SH-SY5Y (cell line): Measurements from ENCODE around the gene TIMM17B.

Experiments used
- GATA2 ChIP-seq: IDR thresholded peaks from 2 replicates; pipeline ENCODE4 v1.6.1; 2011; ENCODE audit warnings: mild to moderate bottlenecking, low read depth, low read length
- GATA3 ChIP-seq: IDR thresholded peaks from 2 replicates; pipeline ENCODE4 v1.6.1; 2011; ENCODE audit warnings: low read depth, mild to moderate bottlenecking, low read length, moderate library complexity

DNA sequence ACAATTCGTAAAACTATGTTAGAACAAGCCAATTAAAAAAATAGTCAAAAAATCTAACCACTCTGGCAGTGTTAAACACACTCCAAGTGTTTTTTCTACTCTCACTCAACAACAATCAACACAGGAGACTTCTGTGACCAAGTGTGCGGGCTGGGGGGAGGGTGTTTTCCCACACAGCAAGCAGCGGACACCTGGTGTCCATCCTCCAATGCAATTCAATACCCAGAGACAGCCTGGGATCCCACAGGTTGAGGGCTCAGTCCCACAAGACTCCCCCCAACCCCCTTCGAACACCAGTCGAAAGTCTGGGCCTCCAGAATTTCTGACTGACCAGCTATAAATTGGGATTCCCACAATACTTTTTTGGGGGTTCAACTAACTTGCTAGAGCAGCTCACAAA lies 29.6 kb upstream of the TIMM17B start:
- TF ChIP-seq GATA2 (no peak), GATA3 (no peak)
